Measurements from ENCODE around the gene FGF12. TPM values are rescaled to one million over a fixed set of nuclear protein-coding genes. Genes with fewer than 3 reads are reported as not detected.

Gene FGF12
- total and polyA plus RNA-seq, 2 donors (not counting 1 experiment from before 2014, with no cell fraction given): 0.03 TPM; not detected in 1

GRCh38 chr3:192449036-192449435 lies 278.3 kb downstream of the FGF12 start:
- Histone ChIP-seq H3K9ac (ENCODE audit: low read length) (no peak overlapping the region), H3K79me2 (ENCODE audit: control insufficient read depth, insufficient read depth, low read length) (no peaks in the 10 kb centered on the region), H3K4me2 (replicated peaks; ENCODE audit: low read depth, low read length, poor library complexity, severe bottlenecking) (no peak overlapping the region), H4K20me1 (ENCODE audit: control insufficient read depth, insufficient read depth, low read length, poor library complexity, severe bottlenecking) (no peaks in the 10 kb centered on the region), H3K27me3 (replicated peaks in 1 of 4; ENCODE audit: control extremely low read depth in 1 of 4, control insufficient read depth in 3 of 4, insufficient read depth in 4 of 4, low read length in 3 of 4) (peaks cover 0 to 9% (median 2%) of the 10 kb centered on the region in 4 experiments), H3K4me1 (ENCODE audit: control insufficient read depth in 2 of 2, insufficient read depth in 2 of 2, low read length in 2 of 2) (no peaks in the 10 kb centered on the region), H3K36me3 (replicated peaks in 1 of 2; ENCODE audit: control extremely low read depth in 1 of 2, control insufficient read depth in 1 of 2, extremely low read depth in 1 of 2, insufficient read depth in 2 of 2, low read length in 1 of 2) (no peaks in the 10 kb centered on the region), H2AFZ (ENCODE audit: insufficient read depth, low read depth, low read length, poor library complexity, severe bottlenecking) (no peak overlapping the region), H3K4me3 (ENCODE audit: control extremely low read depth in 1 of 5, extremely low read depth in 1 of 5, insufficient read depth in 1 of 5, low read depth in 2 of 5, low read length in 4 of 5) (no peak overlapping the region), H3K9me3 (ENCODE audit: control extremely low read depth in 1 of 3, control insufficient read depth in 2 of 3, insufficient read depth in 1 of 3, low read length in 2 of 3) (no peaks in the 10 kb centered on the region), H3K27ac (ENCODE audit: low read length in 2 of 2) (no peak overlapping the region)
- 85% methylated on average over 3 of the region's 4 CpGs for WGBS (ENCODE audit: insufficient coverage)
- ATAC-seq (ENCODE audit: low read depth): no peak
- Mint-ChIP-seq H3K4me3 (no peak overlapping the region), H3K4me1 (peaks cover 4% of the 10 kb centered on the region), H3K9me3 (ENCODE audit: insufficient read depth) (no peaks in the 10 kb centered on the region), H3K27ac (no peak overlapping the region), H3K27me3 (peaks cover 40% of the 10 kb centered on the region)
- CTCF ChIA-PET: interaction anchor here (1.5 kb wide), 1 partner anchor 18 kb away, joined by 6 read pairs; no protein-coding TSS in a partner anchor
- POLR2A ChIA-PET: no interaction called here
- TF ChIP-seq CTCF (IDR thresholded peaks at IDR 0.05) (peak; percentile 14), EZH2 (IDR thresholded peaks at IDR 0.05; ENCODE audit: borderline replicate concordance, insufficient read depth, low read depth, low read length, poor library complexity, severe bottlenecking) (no peak)
- DNase-seq: no peak
- intact Hi-C loops (cut with micrococcal nuclease): no loop called here

GRCh38 chr3:192445770-192446644 lies 281.3 kb downstream of the FGF12 start:
- ATAC-seq (ENCODE audit: low read depth) (no peak), DNase-seq (no peak)
- H3K4me1 Mint-ChIP-seq: peaks cover 4% of the 10 kb centered on the region
- H3K27me3 Mint-ChIP-seq: peaks cover 28% of the 10 kb centered on the region
- Histone ChIP-seq H3K4me2 (replicated peaks; ENCODE audit: low read depth, low read length, poor library complexity, severe bottlenecking) (no peak overlapping the region), H3K9me3 (ENCODE audit: control extremely low read depth in 1 of 3, control insufficient read depth in 2 of 3, insufficient read depth in 1 of 3, low read length in 2 of 3) (no peaks in the 10 kb centered on the region), H2AFZ (ENCODE audit: insufficient read depth, low read depth, low read length, poor library complexity, severe bottlenecking) (no peak overlapping the region), H3K4me1 (ENCODE audit: control insufficient read depth in 2 of 2, insufficient read depth in 2 of 2, low read length in 2 of 2) (no peaks in the 10 kb centered on the region), H3K27ac (ENCODE audit: low read length in 2 of 2) (no peak overlapping the region), H3K4me3 (ENCODE audit: control extremely low read depth in 1 of 5, extremely low read depth in 1 of 5, insufficient read depth in 1 of 5, low read depth in 2 of 5, low read length in 4 of 5) (no peak overlapping the region), H3K9ac (ENCODE audit: low read length) (no peak overlapping the region), H3K36me3 (replicated peaks in 1 of 2; ENCODE audit: control extremely low read depth in 1 of 2, control insufficient read depth in 1 of 2, extremely low read depth in 1 of 2, insufficient read depth in 2 of 2, low read length in 1 of 2) (no peaks in the 10 kb centered on the region), H3K27me3 (replicated peaks in 1 of 4; ENCODE audit: control extremely low read depth in 1 of 4, control insufficient read depth in 3 of 4, insufficient read depth in 4 of 4, low read length in 3 of 4) (peaks cover 0 to 9% (median 2%) of the 10 kb centered on the region in 4 experiments), H4K20me1 (ENCODE audit: control insufficient read depth, insufficient read depth, low read length, poor library complexity, severe bottlenecking) (no peaks in the 10 kb centered on the region), H3K79me2 (ENCODE audit: control insufficient read depth, insufficient read depth, low read length) (no peaks in the 10 kb centered on the region)
- intact Hi-C loops (cut with micrococcal nuclease): loop anchor here (2.0 kb wide), 1 partner anchor 1309 kb away; no protein-coding TSS in a partner anchor
- H3K4me3 Mint-ChIP-seq: no peak overlapping the region
- no peak overlapping the region for H3K27ac Mint-ChIP-seq
- no peaks in the 10 kb centered on the region for H3K9me3 Mint-ChIP-seq (ENCODE audit: insufficient read depth)
- ChIA-PET POLR2A (no interaction called here), CTCF (interaction anchor here (0.9 to 4.1 kb wide), 6 partner anchors 10 to 1563 kb away, joined by 3 to 48 read pairs (median 16); no protein-coding TSS in a partner anchor)
- 75% methylated on average over 6 of the region's 10 CpGs for WGBS (ENCODE audit: insufficient coverage)
- no peak for TF ChIP-seq CTCF (IDR thresholded peaks at IDR 0.05)
- TF ChIP-seq EZH2 (IDR thresholded peaks at IDR 0.05; ENCODE audit: borderline replicate concordance, insufficient read depth, low read depth, low read length, poor library complexity, severe bottlenecking): no peak
